GM21515 (cell line): ENCODE measurements around the gene NINJ2.

Experiments
- ATAC-seq: cut with Tn5 transposase; IDR thresholded peaks from one replicate; pipeline ENCODE4 v1.9.1; 2021; ENCODE audit not compliant: unreplicated experiment

The NINJ2 gene

GRCh38 chr12:535396-535795 lies 127.8 kb downstream of the NINJ2 start:
- ATAC-seq = no peak

DNA sequence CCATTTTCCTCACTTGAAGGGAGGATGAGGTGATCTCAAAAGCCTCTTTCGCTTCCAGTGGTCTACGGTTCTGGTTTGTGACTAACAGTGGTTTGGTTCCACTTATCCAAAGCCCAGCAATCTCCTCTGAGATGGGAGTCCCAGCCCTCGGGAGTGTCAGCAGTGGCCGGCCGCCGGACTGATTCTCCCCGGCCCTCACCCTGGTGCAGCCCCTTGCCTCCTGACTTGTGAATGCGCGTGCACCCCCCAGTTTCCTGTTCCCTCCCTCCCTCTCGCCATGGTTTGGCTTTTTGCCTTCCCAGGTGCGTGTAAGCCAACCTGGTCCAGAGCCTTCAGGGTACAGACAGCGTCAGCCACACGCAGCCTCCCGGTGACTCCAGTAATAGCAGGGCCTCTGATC lies 129.0 kb downstream of the NINJ2 start:
- no peak for ATAC-seq

GRCh38 chr12:533718-534117 lies 129.5 kb downstream of the NINJ2 start:
- ATAC-seq = no peak

DNA sequence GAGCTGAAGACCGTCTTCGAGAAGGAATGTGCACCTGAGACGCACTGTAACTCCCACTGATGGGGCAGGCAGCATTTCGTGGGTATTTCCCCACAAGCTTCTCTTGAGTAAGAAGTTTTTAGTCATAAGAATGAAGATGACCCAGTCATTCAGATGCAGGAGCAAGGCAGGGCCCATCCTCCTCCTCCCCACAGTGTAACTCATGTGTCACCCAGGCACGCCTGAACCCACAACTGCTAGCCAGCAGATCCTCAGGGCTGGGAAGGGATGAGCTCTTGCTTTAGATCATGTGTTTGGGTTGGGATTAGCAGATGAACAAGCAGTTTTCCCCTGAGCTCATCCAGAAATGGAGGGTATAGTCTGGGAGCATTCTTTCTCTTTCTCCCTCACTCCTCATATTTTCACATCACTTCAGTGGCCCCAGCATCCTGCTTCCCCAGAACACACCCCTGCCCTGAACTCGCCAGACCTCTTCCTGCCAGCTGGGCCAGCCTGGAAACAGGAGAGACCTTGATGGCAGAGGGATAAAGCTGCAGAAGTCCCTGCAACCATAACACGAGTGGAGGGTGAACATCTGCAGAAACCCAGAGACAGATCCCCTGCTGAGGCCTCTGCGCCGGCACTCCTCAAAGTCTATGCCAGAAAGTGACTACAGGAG lies 130.2 kb downstream of the NINJ2 start:
- ATAC-seq = no peak

DNA sequence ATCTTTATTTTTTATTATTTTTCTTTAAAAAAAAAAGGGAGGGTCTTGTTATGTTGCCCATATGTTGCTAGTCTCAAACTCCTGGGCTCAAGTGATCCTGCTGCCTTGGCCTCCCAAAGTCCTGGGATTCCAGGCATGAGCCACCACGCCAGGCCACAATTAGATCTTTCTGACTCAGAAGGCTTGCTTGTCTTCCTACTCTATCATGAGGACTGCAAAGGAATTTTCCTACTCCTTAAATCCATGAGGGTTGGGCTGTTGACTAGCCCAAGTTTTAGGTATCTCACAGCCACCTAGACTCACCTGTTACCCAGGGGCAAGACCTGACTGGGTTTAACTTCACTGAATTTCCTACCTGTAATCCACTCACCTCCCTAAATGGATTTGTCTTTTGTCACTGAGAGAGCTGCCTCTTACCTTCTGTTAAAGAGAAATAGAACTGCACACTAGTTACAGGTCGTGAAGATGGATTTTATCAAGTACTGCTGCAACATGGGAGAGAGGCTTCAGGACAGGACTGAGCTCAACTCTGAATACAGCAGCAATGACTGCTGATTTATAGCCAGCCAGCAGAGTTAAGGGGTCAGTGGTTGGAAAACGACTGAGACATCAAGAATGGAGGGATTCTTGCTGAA lies 131.2 kb downstream of the NINJ2 start:
- no peak for ATAC-seq

- ATAC-seq = no peak
Observed at GRCh38 chr12:530821-531220, 132.4 kb downstream of the NINJ2 start.

DNA sequence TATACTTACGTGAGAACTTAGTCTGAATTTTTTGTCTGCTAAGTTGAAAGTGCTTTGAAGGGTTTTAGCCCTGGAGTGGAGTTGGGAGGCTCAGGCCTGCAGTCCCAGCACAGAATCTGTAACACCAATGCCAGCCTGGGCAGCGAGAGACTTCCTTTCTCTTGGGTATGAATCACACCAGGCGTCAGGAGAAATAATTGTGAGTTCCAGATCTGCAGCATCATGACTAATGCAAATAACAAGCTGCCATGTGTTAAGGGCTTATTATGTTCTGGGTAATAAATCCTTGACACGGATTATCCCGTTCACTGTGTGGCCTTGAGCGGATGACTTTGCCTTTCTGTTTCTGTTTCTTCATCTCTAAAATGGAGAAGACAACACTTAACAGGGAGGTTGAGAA lies 132.9 kb downstream of the NINJ2 start:
- no peak for ATAC-seq

DNA sequence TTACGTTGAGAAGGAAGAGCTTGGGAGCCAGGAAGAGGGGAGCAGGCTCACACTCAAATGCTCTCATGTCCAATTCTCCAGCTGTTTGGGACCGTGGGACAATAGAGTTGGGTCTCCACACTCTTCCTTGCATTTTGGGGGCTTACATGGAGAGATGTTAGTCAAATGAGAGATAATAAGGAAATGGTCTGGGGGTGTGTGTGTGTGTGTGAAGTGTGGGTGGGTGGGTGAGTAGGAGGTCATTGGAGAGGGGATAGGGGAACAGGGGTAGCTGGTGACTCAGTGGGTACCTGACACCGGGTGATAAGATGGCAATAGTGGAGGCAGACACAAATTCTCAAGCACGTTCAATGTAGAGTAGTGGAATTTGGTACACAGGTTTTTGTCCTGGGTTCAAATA lies 135.5 kb downstream of the NINJ2 start:
- ATAC-seq = no peak

DNA sequence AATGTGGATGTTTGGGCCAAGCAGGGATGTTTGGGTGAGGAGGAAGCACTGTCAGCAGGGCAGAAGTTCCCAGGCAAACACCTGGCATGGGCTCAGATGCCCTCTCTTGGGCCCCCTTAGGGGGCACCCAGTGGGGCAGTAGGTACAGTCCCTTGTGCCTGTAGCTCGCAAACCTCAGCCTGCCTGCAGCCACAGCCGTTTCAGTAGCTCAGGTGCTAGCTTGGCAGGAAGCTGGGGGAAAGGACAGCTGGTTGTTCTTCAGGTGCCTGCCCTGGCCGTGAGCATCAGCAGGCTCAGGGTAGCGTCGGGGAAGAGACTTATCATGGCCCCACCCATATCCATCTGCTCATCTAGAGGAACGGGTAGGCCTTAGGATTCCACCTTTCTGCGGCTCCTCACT lies 136.0 kb downstream of the NINJ2 start:
- ATAC-seq = no peak

DNA sequence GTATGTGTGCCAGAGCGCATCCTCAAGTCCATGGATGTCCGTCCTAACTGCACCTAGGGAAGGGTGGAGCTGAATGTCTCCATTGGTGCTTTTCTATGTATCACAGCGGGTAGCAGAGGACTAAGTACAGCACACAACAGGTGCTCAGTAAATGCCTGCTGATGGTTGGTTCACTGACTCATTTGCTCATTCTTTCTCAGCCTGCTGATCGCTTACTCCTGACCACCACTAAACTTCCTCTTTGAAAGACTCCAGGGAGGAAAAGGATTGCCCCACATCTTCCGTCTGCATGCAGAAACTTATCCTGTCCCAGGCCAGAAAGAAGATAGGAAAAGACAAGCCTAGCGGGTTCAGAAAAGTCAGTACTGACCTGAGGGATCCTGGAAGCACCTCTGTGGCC lies 137.2 kb downstream of the NINJ2 start:
- no peak for ATAC-seq

- no peak for ATAC-seq
Observed at GRCh38 chr12:524167-524951, 138.9 kb downstream of the NINJ2 start.

- no peak for ATAC-seq
Observed at GRCh38 chr12:522692-523378, 140.4 kb downstream of the NINJ2 start.

DNA sequence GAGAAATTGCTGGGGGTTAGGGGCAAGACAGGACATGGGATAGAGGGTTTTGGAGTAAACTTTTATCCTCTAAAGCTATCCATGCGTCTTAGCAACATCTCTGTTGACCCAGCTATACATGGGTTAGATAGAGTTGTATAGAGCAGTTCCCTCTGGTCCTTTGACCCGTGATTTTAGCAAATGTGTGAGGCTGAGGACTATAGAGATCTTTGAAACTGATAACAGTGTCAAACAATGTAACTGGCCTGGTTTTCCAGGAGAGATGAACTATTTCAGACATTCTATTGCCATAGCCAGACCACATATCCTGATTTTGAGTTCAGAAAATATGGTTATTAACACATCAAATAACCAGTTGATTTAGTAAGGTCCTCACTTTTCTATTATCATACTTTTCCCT lies 143.1 kb downstream of the NINJ2 start:
- ATAC-seq = no peak

DNA sequence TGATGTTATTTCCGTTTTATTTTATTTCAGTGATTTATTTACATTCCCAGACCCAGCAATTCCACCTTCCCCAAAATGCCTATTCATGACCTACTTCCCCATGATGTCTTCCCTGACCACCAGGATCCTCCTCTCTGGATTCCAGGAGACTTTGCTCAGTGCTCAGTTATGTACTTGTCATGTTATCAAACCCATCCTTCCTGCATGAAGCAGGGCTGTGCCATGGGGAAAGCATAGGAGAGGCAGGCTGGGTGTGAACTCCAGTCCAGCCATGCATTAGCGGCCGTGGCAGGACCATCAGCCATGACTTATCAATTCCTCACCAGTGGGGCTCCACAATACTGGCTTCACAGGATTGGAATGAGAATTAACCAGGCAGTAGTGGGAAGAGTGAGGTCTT lies 145.7 kb downstream of the NINJ2 start:
- no peak for ATAC-seq
